ENCODE measurements around the gene RUNX2.

The RUNX2 gene

DNA sequence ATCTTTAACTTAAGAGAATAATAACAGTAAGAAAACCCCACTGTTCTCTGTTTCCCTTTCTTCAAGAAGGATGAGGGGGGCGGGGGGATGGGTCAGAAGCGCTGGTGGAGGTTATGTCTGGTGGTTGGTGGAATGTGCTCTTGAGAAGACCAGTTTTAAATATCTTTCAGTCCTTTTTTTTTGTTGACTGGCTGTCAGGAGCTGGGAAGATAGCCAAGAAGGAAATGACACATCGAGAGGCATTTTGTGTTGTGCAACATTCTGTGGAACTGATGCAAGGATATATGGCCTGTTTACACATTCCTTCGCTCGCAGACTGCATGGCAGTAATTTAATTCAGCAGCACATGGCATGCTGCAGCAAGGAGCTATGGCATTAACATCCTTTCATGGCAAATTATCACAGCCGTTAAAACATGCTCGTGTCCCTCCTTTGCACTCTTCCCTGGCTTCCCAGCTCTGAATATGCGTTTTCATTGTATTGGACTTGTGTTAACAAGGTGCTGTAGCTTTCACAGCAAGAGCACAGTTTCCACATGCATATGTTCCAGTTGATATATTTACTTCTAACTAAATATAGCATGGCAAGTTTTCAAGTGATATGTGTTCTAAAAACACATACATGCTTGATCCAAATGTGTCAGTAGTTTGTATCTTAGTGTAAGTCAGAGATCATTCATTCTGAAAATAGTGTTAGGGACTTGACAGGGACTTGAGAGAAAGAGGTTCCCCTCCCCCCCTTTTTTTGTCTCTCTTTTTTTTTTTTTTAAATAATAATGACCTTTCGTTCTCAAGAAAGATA is 117.8 kb downstream of the RUNX2 start:
- Histone ChIP-seq H3K4me3 (replicated peaks; ENCODE audit: low read depth, low read length) (no peak overlapping the region), H3K27me3 (replicated peaks; ENCODE audit: control insufficient read depth, insufficient read depth, low read length) (no peaks in the 10 kb centered on the region; the same call in none of the 2 replicates), H3K36me3 (ENCODE audit: control insufficient read depth, insufficient read depth, low read length) (no peaks in the 10 kb centered on the region)
- no peak for DNase-seq (ENCODE audit: extremely low read depth, insufficient read length)
- TF ChIP-seq, protein P1, sequence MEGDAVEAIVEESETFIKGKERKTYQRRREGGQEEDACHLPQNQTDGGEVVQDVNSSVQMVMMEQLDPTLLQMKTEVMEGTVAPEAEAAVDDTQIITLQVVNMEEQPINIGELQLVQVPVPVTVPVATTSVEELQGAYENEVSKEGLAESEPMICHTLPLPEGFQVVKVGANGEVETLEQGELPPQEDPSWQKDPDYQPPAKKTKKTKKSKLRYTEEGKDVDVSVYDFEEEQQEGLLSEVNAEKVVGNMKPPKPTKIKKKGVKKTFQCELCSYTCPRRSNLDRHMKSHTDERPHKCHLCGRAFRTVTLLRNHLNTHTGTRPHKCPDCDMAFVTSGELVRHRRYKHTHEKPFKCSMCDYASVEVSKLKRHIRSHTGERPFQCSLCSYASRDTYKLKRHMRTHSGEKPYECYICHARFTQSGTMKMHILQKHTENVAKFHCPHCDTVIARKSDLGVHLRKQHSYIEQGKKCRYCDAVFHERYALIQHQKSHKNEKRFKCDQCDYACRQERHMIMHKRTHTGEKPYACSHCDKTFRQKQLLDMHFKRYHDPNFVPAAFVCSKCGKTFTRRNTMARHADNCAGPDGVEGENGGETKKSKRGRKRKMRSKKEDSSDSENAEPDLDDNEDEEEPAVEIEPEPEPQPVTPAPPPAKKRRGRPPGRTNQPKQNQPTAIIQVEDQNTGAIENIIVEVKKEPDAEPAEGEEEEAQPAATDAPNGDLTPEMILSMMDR (IDR thresholded peaks at IDR 0.05; ENCODE audit: insufficient read depth, low read length, poor library complexity, severe bottlenecking), result no peak

DNA sequence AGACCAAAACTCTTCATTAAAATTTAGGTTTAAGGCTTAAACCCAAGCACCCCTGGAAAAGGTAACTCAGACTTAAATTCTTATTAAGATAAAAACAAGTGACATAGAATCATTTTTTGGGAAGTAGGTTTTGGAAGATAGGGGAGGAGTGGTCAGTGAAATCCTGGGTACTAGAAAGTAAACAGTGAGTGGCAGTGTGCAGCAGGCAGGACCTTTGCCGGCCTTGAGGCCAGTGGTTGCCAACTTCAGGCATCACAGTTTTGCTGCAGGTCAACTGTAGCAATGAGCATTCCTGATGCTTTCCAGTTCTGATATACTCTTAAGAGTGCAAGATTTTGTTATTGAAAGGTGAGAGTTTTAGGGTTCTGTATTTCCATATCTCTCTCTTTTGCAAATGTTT is 118.9 kb downstream of the RUNX2 start:
- Histone ChIP-seq H3K27me3 (replicated peaks; ENCODE audit: control insufficient read depth, insufficient read depth, low read length) (no peaks in the 10 kb centered on the region; the same call in none of the 2 replicates), H3K36me3 (ENCODE audit: control insufficient read depth, insufficient read depth, low read length) (no peaks in the 10 kb centered on the region), H3K4me3 (replicated peaks; ENCODE audit: low read depth, low read length) (no peak overlapping the region)
- DNase-seq (ENCODE audit: extremely low read depth, insufficient read length), result no peak
- TF ChIP-seq, protein P1 (IDR thresholded peaks at IDR 0.05; ENCODE audit: insufficient read depth, low read length, poor library complexity, severe bottlenecking), result no peak

DNA sequence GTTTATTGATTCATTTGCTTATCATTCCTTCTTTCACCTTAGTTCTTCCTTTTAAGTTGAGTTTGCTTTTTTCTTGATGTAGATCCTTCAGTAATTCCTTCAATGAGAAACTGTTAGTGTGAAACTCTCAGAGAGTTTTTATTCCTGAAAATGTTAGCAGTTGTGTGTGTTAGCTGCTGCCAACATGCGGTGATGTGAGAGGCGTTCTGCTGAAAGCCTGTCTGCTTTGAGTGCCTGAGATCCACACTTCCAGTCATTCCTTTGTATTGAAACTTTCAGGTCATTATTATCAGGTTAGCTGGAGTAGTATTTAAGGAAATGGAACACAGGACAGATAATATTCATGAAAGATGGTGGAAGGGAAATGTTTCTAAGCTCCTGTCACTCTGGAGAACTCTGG is 119.6 kb downstream of the RUNX2 start:
- no peak for DNase-seq (ENCODE audit: extremely low read depth, insufficient read length)
- no peaks in the 10 kb centered on the region; the same call in none of the 2 replicates for H3K27me3 ChIP-seq (replicated peaks; ENCODE audit: control insufficient read depth, insufficient read depth, low read length)
- H3K4me3 ChIP-seq (replicated peaks; ENCODE audit: low read depth, low read length), result no peak overlapping the region
- TF ChIP-seq, protein P1 (IDR thresholded peaks at IDR 0.05; ENCODE audit: insufficient read depth, low read length, poor library complexity, severe bottlenecking), result no peak
- no peaks in the 10 kb centered on the region for H3K36me3 ChIP-seq (ENCODE audit: control insufficient read depth, insufficient read depth, low read length)

DNA sequence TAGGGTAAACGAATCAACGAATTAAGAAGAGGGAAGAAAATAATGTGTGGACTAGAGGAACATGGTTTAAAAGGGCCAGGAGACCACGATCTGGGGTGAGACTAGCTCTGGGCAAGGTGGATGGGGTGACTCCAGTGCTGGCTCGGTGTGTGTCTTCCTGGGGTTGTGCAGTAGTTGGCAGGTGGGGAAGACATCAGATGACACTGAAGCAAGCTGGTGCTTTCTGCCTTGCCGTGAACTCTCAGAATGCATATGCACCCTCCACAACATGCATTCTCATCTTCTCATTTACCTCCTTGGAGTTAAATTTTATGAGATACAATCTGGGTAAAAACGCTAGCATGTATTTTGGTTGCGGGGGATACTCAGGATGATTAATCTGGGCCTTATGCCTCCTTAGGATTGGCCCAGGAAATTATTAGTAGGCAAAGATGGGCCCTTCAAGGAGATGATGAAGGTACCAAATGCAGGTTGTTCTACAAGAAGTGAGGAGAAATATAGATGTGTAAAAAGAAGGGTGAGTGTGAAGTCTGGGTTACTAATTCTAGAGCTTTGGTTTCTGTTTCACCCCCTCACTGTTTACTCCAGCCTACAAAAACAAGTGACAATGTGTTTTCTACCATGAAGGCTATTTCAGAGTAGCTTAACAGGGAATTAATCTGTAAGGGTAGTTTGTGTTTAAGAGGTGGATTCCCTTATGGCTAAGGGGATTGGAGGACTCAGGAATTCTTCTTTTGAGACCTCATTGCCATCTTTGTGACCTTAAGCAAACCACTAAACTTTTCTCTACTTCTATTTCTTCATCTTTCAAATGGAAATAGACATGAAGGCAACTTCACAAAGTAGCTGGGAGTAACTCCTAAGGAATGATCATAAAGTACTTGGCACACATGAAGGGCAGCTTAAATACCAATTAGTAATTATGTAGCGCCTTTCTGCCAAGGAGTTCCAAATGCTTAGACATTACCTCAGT is 120.6 kb downstream of the RUNX2 start:
- TF ChIP-seq, protein P1 (IDR thresholded peaks at IDR 0.05; ENCODE audit: insufficient read depth, low read length, poor library complexity, severe bottlenecking), result no peak
- DNase-seq (ENCODE audit: extremely low read depth, insufficient read length), result no peak
- no peak overlapping the region for H3K4me3 ChIP-seq (replicated peaks; ENCODE audit: low read depth, low read length)
- no peaks in the 10 kb centered on the region for H3K36me3 ChIP-seq (ENCODE audit: control insufficient read depth, insufficient read depth, low read length)
- no peaks in the 10 kb centered on the region; the same call in none of the 2 replicates for H3K27me3 ChIP-seq (replicated peaks; ENCODE audit: control insufficient read depth, insufficient read depth, low read length)

DNA sequence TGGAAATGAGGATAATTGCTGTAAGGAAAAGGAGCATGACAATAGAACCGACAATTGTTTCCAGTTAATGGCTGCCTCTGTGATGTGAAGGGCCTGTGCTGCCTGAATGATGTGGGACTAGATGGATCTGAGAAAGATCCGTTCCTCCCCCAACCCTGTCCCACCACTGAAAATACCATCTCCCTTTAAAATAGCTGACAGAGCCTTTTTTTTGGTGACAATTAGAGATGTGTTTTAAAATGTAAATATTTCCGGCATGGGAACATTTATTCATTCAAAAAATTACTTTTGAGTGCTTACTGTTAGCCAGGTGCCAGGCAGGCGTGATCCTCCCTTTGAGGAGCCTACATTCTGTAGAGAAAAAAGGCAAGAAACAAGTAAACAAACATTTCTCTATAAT is 122.0 kb downstream of the RUNX2 start:
- Histone ChIP-seq H3K4me3 (replicated peaks; ENCODE audit: low read depth, low read length) (no peak overlapping the region), H3K27me3 (replicated peaks; ENCODE audit: control insufficient read depth, insufficient read depth, low read length) (no peaks in the 10 kb centered on the region; the same call in none of the 2 replicates), H3K36me3 (ENCODE audit: control insufficient read depth, insufficient read depth, low read length) (no peaks in the 10 kb centered on the region)
- DNase-seq (ENCODE audit: extremely low read depth, insufficient read length), result no peak
- TF ChIP-seq, protein P1 (IDR thresholded peaks at IDR 0.05; ENCODE audit: insufficient read depth, low read length, poor library complexity, severe bottlenecking), result no peak
